Putamen (tissue), 1 donor: ENCODE measurements around the gene CIT.
A peak's percentile ranks its signal among the peaks of the same experiment; 100 is the strongest.
"Not testable (repeated sequence)": the region's sequence is repeated elsewhere in the genome, so short reads cannot be mapped to it uniquely, and the experiment has no call there.

Experiments used
- DNase-seq: peaks from one replicate; pipeline ENCODE4 v3.0.0-alpha.2; 2016; ENCODE audit warnings: low spot score

The CIT gene

GRCh38 chr12:119876761-119877638 lies at the start of gene CIT:
CIT (minus strand) TSS chr12:119877320; CDS start chr12:119876168, 1,152 bp downstream.
- peak; percentile 90 for DNase-seq

- no peak for DNase-seq
Measured at GRCh38 chr12:119925269-119925668, 48.1 kb upstream of the CIT start.

- DNase-seq, result no peak
Measured at GRCh38 chr12:119920064-119920463, 42.9 kb upstream of the CIT start.

- no peak for DNase-seq
Measured at GRCh38 chr12:119915894-119916510, 38.9 kb upstream of the CIT start.

- DNase-seq, result no peak
Measured at GRCh38 chr12:119914666-119915065, 37.5 kb upstream of the CIT start.

GRCh38 chr12:119913536-119914330 lies 36.6 kb upstream of the CIT start:
- DNase-seq, result no peak

GRCh38 chr12:119911182-119911581 lies 34.1 kb upstream of the CIT start:
- DNase-seq, result no peak

- DNase-seq, result no peak
Measured at GRCh38 chr12:119910586-119910985, 33.5 kb upstream of the CIT start.

GRCh38 chr12:119902084-119902509 lies 25.0 kb upstream of the CIT start:
- DNase-seq, result peak; percentile 49

GRCh38 chr12:119901670-119902069 lies 24.6 kb upstream of the CIT start:
- DNase-seq, result no peak

- DNase-seq, result peak; percentile 35
Measured at GRCh38 chr12:119894916-119895315, 17.8 kb upstream of the CIT start.

- not testable (repeated sequence) for DNase-seq
Measured at GRCh38 chr12:119892611-119893010, 15.5 kb upstream of the CIT start.

GRCh38 chr12:119885549-119885948 lies 8.4 kb upstream of the CIT start:
- no peak for DNase-seq

GRCh38 chr12:119883791-119884190 lies 6.7 kb upstream of the CIT start:
- DNase-seq, result not testable (repeated sequence)

- no peak for DNase-seq
Measured at GRCh38 chr12:119883237-119883636, 6.1 kb upstream of the CIT start.

GRCh38 chr12:119877639-119877948 lies 474 bp upstream of the CIT start:
- DNase-seq, result no peak

GRCh38 chr12:119870457-119870856 lies 6.7 kb downstream of the CIT start:
- DNase-seq, result no peak

GRCh38 chr12:119869720-119870119 lies 7.4 kb downstream of the CIT start:
- no peak for DNase-seq

GRCh38 chr12:119868992-119869391 lies 8.1 kb downstream of the CIT start:
- DNase-seq, result no peak

- DNase-seq, result no peak
Measured at GRCh38 chr12:119864591-119864990, 12.5 kb downstream of the CIT start.

GRCh38 chr12:119859241-119859640 lies 17.9 kb downstream of the CIT start:
- DNase-seq, result no peak

- no peak for DNase-seq
Measured at GRCh38 chr12:119857041-119857591, 20.0 kb downstream of the CIT start.
